IMR-90 (cell line): ENCODE data around the gene NATD1. TPM values are rescaled to one million over a fixed set of nuclear protein-coding genes. Genes with fewer than 3 reads are reported as not detected.

Experiments
- ATAC-seq: fragments of 200-7000 bp; cut with Tn5 transposase; 2 replicates; pipeline ENCODE4 v1.9.1; 2020; ENCODE audit warnings: low read depth, mild to moderate bottlenecking, moderate library complexity
- BruUV-seq: library from RNA; stranded (reverse); fragments of 400-500 nt; replicated peaks from 2 replicates; lab custom pipeline; 2021; lab: Mats Ljungman, UMichigan
- CTCF ChIA-PET: fragments of 300-600 bp; formaldehyde crosslinking; extraction: SDS; loops from one replicate; lab custom pipeline; 2021; ENCODE audit warnings: antibody characterized with exemption; lab: Yijun Ruan, JAX
- POLR2A ChIA-PET: fragments of 300-600 bp; sonication (Branson Sonifier 250); formaldehyde crosslinking; loops from one replicate; lab custom pipeline; 2022; ENCODE audit warnings: antibody characterized with exemption; ENCODE audit not compliant: unreplicated experiment; lab: Charles Lee
- DNase-seq: peaks from one replicate; pipeline ENCODE4 v3.0.0; 2013
- H2AFZ ChIP-seq: replicated peaks from 2 replicates; pipeline ENCODE3; 2013; ENCODE audit warnings: low read length, mild to moderate bottlenecking; ENCODE audit not compliant: poor library complexity
- H2AK5ac ChIP-seq: 2 replicates; pipeline ENCODE4 v1.6.1; 2013; ENCODE audit warnings: low read depth, low read length, inconsistent platforms
- H2AK9ac ChIP-seq: replicated peaks from 2 replicates; pipeline ENCODE3; 2013; ENCODE audit warnings: mild to moderate bottlenecking, low read depth, low read length, moderate library complexity; ENCODE audit not compliant: poor library complexity
- H2BK120ac ChIP-seq: 2 replicates; pipeline ENCODE4 v1.6.1; 2013; ENCODE audit warnings: low read depth, low read length, inconsistent platforms
- H2BK15ac ChIP-seq: 3 replicates; pipeline ENCODE4 v1.6.1; 2013; ENCODE audit warnings: low read depth, low read length, inconsistent platforms
- H2BK20ac ChIP-seq: 2 replicates; pipeline ENCODE4 v1.6.1; 2013; ENCODE audit warnings: low read depth, mild to moderate bottlenecking, inconsistent platforms, low read length, moderate library complexity
- H2BK5ac ChIP-seq: 2 replicates; pipeline ENCODE4 v1.6.1; 2013; ENCODE audit warnings: mild to moderate bottlenecking, low read depth, low read length, inconsistent platforms; ENCODE audit not compliant: poor library complexity, severe bottlenecking
- H3K14ac ChIP-seq: replicated peaks from 2 replicates; pipeline ENCODE4 v1.6.1; 2013; ENCODE audit warnings: low read depth, low read length, inconsistent platforms
- H3K18ac ChIP-seq: 2 replicates; pipeline ENCODE4 v1.6.1; 2013; ENCODE audit warnings: low read depth, low read length, control low read depth
- H3K23ac ChIP-seq: 2 replicates; pipeline ENCODE4 v1.6.1; 2013; ENCODE audit warnings: low read depth, low read length, inconsistent platforms
- H3K27ac ChIP-seq: 2 replicates; pipeline ENCODE4 v1.5.1; 2013; ENCODE audit warnings: mild to moderate bottlenecking, control low read depth, low read length; ENCODE audit not compliant: insufficient read depth
- H3K27me3 ChIP-seq: 2 replicates; pipeline ENCODE4 v1.6.1; 2013; ENCODE audit warnings: low read length; ENCODE audit not compliant: control insufficient read depth, insufficient read depth
- H3K36me3 ChIP-seq: 2 replicates; pipeline ENCODE4 v1.6.1; 2013; ENCODE audit warnings: low read length, mixed read lengths; ENCODE audit not compliant: control insufficient read depth, insufficient read depth
- H3K4ac ChIP-seq: 2 replicates; pipeline ENCODE4 v1.6.1; 2013; ENCODE audit warnings: low read depth, low read length, inconsistent platforms
- H3K4me1 ChIP-seq: 2 replicates; pipeline ENCODE4 v1.6.1; 2013; ENCODE audit warnings: low read length, mixed read lengths; ENCODE audit not compliant: control insufficient read depth, insufficient read depth
- H3K4me2 ChIP-seq: 2 replicates; pipeline ENCODE4 v1.6.1; 2013; ENCODE audit warnings: low read depth, mild to moderate bottlenecking, control low read depth, low read length, moderate library complexity
- H3K4me3 ChIP-seq: 2 replicates; pipeline ENCODE4 v1.5.1; 2013; ENCODE audit warnings: low read depth, mild to moderate bottlenecking, control low read depth, low read length, moderate library complexity; ENCODE audit not compliant: insufficient read depth
- H3K56ac ChIP-seq: 2 replicates; pipeline ENCODE4 v1.6.1; 2013; ENCODE audit warnings: low read length, inconsistent platforms; ENCODE audit not compliant: insufficient read depth; ENCODE audit errors: extremely low read depth
- H3K79me1 ChIP-seq, 2 experiments: 2 replicates each; pipeline ENCODE4 v1.6.1; 2013; ENCODE audit warnings: low read length in 2 of 2, inconsistent platforms in 1 of 2, low read depth in 1 of 2
- H3K9ac ChIP-seq: 2 replicates; pipeline ENCODE4 v1.6.1; 2013; ENCODE audit warnings: low read depth, low read length, control low read depth
- H3K9me1 ChIP-seq: 2 replicates; pipeline ENCODE4 v1.6.1; 2013; ENCODE audit warnings: low read length, inconsistent platforms; ENCODE audit not compliant: insufficient read depth
- H3K9me3 ChIP-seq: 2 replicates; pipeline ENCODE4 v1.6.1; 2013; ENCODE audit warnings: low read length; ENCODE audit not compliant: control insufficient read depth, insufficient read depth
- H4K20me1 ChIP-seq: 2 replicates; pipeline ENCODE4 v1.6.1; 2013; ENCODE audit warnings: low read length, inconsistent platforms; ENCODE audit not compliant: insufficient read depth
- H4K5ac ChIP-seq: 2 replicates; pipeline ENCODE4 v1.6.1; 2013; ENCODE audit warnings: mild to moderate bottlenecking, low read depth, low read length, control low read depth
- H4K8ac ChIP-seq, 2 experiments: 2 replicates each; pipeline ENCODE4 v1.6.1; 2013; ENCODE audit warnings: low read depth in 2 of 2, low read length in 2 of 2, control low read depth in 1 of 2, inconsistent platforms in 1 of 2
- H4K91ac ChIP-seq: 2 replicates; pipeline ENCODE4 v1.6.1; 2013; ENCODE audit warnings: low read depth, low read length, inconsistent platforms; ENCODE audit not compliant: insufficient read depth
- BHLHE40 ChIP-seq: fragments of 150-350 bp; IDR thresholded peaks from 2 replicates; pipeline ENCODE4 v1.6.1; 2016; ENCODE audit warnings: mild to moderate bottlenecking, low read depth, low read length
- CEBPB ChIP-seq: IDR thresholded peaks from 2 replicates; pipeline ENCODE4 v1.6.1; 2012; ENCODE audit warnings: low read depth, low read length, improper control_type of control experiment
- CHD1 ChIP-seq: IDR thresholded peaks from 2 replicates; pipeline ENCODE4 v1.6.1; 2012; ENCODE audit warnings: low read depth, low read length, improper control_type of control experiment
- CTCF ChIP-seq: conservative IDR thresholded peaks from 2 replicates; pipeline ENCODE4 v1.5.1; 2012; ENCODE audit warnings: mild to moderate bottlenecking, low read depth, low read length, improper control_type of control experiment
- FOS ChIP-seq: fragments of 150-350 bp; IDR thresholded peaks from 2 replicates; pipeline ENCODE4 v1.6.1; 2016; ENCODE audit warnings: low read depth, low read length
- MAFK ChIP-seq: IDR thresholded peaks from 2 replicates; pipeline ENCODE4 v1.6.1; 2012; ENCODE audit warnings: low read depth, low read length, improper control_type of control experiment
- MAZ ChIP-seq: IDR thresholded peaks from 2 replicates; pipeline ENCODE4 v1.6.1; 2012; ENCODE audit warnings: low read depth, mild to moderate bottlenecking, low read length, improper control_type of control experiment, moderate library complexity, borderline replicate concordance
- MXI1 ChIP-seq: IDR thresholded peaks from 2 replicates; pipeline ENCODE4 v1.6.1; 2012; ENCODE audit warnings: low read depth, mild to moderate bottlenecking, low read length, moderate library complexity, borderline replicate concordance
- NFE2L2 ChIP-seq: fragments of 150-350 bp; IDR thresholded peaks from 2 replicates; pipeline ENCODE4 v1.6.1; 2016; ENCODE audit warnings: low read depth, mild to moderate bottlenecking, low read length
- POLR2A ChIP-seq: IDR thresholded peaks from 2 replicates; pipeline ENCODE4 v1.6.1; 2012; ENCODE audit warnings: mild to moderate bottlenecking, low read depth, low read length
- RAD21 ChIP-seq: IDR thresholded peaks from 2 replicates; pipeline ENCODE4 v1.6.1; 2012; ENCODE audit warnings: low read length, improper control_type of control experiment
- RCOR1 ChIP-seq: IDR thresholded peaks from 2 replicates; pipeline ENCODE4 v1.6.1; 2012; ENCODE audit warnings: mild to moderate bottlenecking, low read length, improper control_type of control experiment; ENCODE audit not compliant: insufficient replicate concordance
- RFX5 ChIP-seq: IDR thresholded peaks from 2 replicates; pipeline ENCODE4 v1.8.0; 2012; ENCODE audit warnings: low read depth, mild to moderate bottlenecking, low read length, moderate library complexity
- SMC3 ChIP-seq: fragments of 150-350 bp; IDR thresholded peaks from 2 replicates; pipeline ENCODE4 v1.6.1; 2016; ENCODE audit warnings: low read depth, mild to moderate bottlenecking, antibody characterized with exemption, low read length, moderate library complexity
- WGBS, 2 experiments: methylation state at CpG; one replicate each; pipeline versions ENCODE4 v1.1.5 to v1.1.7; 2013; ENCODE audit warnings: missing lambda C conversion rate in 2 of 2; ENCODE audit not compliant: insufficient read length in 1 of 2; ENCODE audit errors: extremely low coverage in 2 of 2; 5-methylcytosine and 5-hydroxymethylcytosine counted together
- dilution Hi-C: fragments of 300-500 bp; cut with HindIII; formaldehyde crosslinking; loops from one replicate; pipeline ENCODE4 v1.14.3; 2018; ENCODE audit warnings: low sequenced_read_pairs; ENCODE audit not compliant: unreplicated experiment
- in situ Hi-C: fragments of 300-500 bp; cut with MboI; formaldehyde crosslinking; loops from 3 replicates; pipeline ENCODE4 v1.14.3; 2019; ENCODE audit warnings: low sequenced_read_pairs, inconsistent platforms, mixed read lengths
- intact Hi-C: fragments of 100-400 bp; cut with micrococcal nuclease; formaldehyde crosslinking; loops from 2 replicates; pipeline ENCODE4 v1.10.0; 2022
- polyA plus RNA-seq, 3 experiments: library from polyadenylated mRNA; depleted of rRNA; stranded (reverse); fragments of >200 nt; gene quantifications; 2 replicates each; pipeline ENCODE4 v1.2.3, GENCODE V29; 2012; ENCODE audit warnings: low replicate concordance in 1 of 3
- total RNA-seq: library from RNA; depleted of rRNA; stranded (reverse); fragments of >200 nt; gene quantifications from 2 replicates; pipeline ENCODE4 v1.2.3, GENCODE V29; 2012
- TF ChIP-seq, protein P1 (sequence below): fragments of 150-350 bp; IDR thresholded peaks from 2 replicates; pipeline ENCODE4 v1.6.1; 2017; ENCODE audit warnings: mild to moderate bottlenecking, antibody characterized with exemption, low read length, low read depth

NATD1 gene
- total and polyA plus RNA-seq, 2 of the 4 experiments (the other 2 are of a cell fraction) = 0.90 to 4.3 TPM

DNA sequence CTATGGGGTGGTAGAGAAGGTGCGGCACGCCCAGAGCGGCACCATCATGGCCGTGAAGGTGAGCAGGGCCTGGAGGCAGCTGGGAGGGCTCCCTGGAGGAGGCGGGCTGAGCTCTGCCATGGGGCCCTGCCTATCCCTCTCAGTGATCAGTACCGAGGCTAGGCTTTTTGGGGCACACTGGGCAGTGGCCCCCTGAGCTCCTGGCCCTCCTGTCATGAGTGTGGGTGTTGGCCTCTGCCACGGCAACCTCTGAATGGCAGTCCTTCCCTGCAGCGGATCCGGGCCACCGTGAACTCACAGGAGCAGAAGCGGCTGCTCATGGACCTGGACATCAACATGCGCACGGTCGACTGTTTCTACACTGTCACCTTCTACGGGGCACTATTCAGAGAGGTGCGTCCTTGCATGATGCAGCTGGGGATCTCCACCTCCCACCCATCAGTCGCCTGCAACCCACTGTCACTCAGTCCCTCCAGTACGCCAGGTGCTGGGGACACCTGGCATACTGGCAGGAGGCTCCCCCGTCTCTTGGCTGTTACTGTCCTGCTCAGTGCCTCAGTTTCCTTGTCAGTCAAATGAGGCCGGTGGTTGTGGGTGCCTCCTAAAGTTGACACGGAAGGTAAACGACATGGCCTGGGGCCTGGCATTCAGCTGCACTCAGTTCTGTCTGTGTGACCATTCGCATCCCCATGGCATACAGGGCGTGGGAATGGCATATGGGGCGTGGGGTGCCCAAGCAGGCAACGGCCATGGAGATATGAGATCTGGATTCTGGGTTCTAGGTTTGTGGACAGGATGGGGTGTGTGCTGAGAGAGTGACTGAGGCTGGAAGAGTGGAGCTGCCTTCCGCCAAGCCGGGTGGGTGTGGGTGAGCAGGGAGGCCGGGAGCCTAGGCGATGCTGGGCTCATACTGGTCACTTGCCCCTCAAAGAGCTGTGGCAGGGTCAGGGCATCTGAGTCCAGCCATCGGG, 47.7 kb upstream of the NATD1 start:
- no peaks in the 10 kb centered on the region for H3K9me1 ChIP-seq
- in situ Hi-C loops = loop anchor here (25.0 kb wide), 1 partner anchor 486 kb away; no protein-coding TSS in a partner anchor
- no peak overlapping the region for H2BK20ac ChIP-seq
- no peak overlapping the region for H2AK5ac ChIP-seq
- H4K20me1 ChIP-seq = peaks cover 62% of the 10 kb centered on the region
- H4K8ac ChIP-seq = no peak overlapping the region
- no peak overlapping the region for H3K14ac ChIP-seq
- peaks cover 15% of the 10 kb centered on the region for H3K4me1 ChIP-seq
- dilution Hi-C loops = no loop called here
- H2AFZ ChIP-seq = peak overlapping the region; percentile 15
- H3K18ac ChIP-seq = no peak overlapping the region
- no peak overlapping the region for H4K5ac ChIP-seq
- POLR2A ChIA-PET = no interaction called here
- no TSS peak for BruUV-seq
- CTCF ChIA-PET = no interaction called here
- H4K91ac ChIP-seq = no peak overlapping the region
- no peak overlapping the region for H3K4me3 ChIP-seq
- intact Hi-C loops = no loop called here
- no peak overlapping the region for H3K23ac ChIP-seq
- H3K79me1 ChIP-seq = peaks cover 22 to 57% of the 10 kb centered on the region in 2 experiments
- H3K4ac ChIP-seq = no peak overlapping the region
- DNase-seq = no peak
- no peak overlapping the region for H3K4me2 ChIP-seq
- H3K9ac ChIP-seq = no peak overlapping the region
- H2BK5ac ChIP-seq = no peak overlapping the region
- H2BK120ac ChIP-seq = no peak overlapping the region
- peaks cover 58% of the 10 kb centered on the region for H3K36me3 ChIP-seq
- WGBS, 2 experiments = 76% methylated on average over 28 of the region's 31 CpGs; no CpG with 5 or more reads in 1 of the 2 experiments
- H3K56ac ChIP-seq = no peak overlapping the region
- no peaks in the 10 kb centered on the region for H3K9me3 ChIP-seq
- no peak for ATAC-seq
- peak overlapping the region; percentile 44 for H2AK9ac ChIP-seq
- no peak overlapping the region for H3K27ac ChIP-seq
- no peak overlapping the region for H2BK15ac ChIP-seq
- no peaks in the 10 kb centered on the region for H3K27me3 ChIP-seq
- TF ChIP-seq CEBPB (no peak), MXI1 (no peak), RAD21 (no peak), RCOR1 (no peak), CTCF (no peak), MAFK (no peak), NFE2L2 (no peak), BHLHE40 (no peak), SMC3 (no peak), MAZ (no peak), FOS (no peak), POLR2A (no peak), CHD1 (no peak), RFX5 (no peak)
- TF ChIP-seq, protein P1, sequence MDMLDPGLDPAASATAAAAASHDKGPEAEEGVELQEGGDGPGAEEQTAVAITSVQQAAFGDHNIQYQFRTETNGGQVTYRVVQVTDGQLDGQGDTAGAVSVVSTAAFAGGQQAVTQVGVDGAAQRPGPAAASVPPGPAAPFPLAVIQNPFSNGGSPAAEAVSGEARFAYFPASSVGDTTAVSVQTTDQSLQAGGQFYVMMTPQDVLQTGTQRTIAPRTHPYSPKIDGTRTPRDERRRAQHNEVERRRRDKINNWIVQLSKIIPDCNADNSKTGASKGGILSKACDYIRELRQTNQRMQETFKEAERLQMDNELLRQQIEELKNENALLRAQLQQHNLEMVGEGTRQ = no peak
